GM18873 (cell line): ENCODE results near the gene WASL.
"Not testable (repeated sequence)": the region's sequence is repeated elsewhere in the genome, so short reads cannot be mapped to it uniquely, and the experiment has no call there.

Source experiments
- ATAC-seq: cut with Tn5 transposase; IDR thresholded peaks from one replicate; pipeline ENCODE4 v1.9.1; 2021; ENCODE audit warnings: mild to moderate bottlenecking, moderate library complexity, moderate number of reproducible peaks; ENCODE audit not compliant: unreplicated experiment, low FRiP score

Gene WASL

DNA sequence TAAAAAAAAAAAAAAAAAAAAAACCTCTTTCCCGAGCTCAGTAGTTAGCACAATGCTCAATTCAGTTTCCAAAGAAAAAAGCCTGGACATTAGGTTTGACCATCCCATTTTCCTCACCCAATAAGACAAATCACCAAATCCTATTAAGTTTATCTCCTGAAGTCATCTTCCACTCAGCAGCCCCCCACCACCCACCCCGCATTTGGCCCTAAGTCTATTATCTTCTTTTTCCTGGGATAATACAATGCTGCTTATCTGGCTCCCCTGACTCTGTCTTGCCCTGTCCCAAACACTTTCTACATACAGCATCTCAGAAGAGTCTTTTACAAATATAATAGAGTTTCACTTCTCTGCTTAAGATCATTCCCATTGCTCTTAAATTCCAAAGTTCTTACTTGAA, 110.9 kb downstream of the WASL start:
- ATAC-seq: no peak

DNA sequence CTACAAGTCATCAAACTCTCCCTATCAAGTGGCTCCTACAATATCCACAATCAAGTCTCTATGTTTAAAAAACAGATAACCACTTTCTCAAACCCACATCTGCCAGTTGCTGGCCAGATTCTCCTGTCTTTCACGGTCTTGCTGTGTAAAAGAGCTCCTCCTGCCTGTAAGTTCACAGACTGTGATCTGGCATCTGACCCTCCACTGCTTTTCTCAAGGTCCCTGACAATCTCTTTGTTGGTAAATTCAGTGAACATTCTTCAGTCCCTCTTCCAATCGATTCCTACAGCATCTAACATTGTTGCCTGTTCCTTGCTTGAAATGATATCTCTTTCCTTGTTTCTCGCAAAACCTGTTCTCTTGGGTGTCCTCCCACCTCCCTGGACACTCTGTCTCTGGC, 111.6 kb downstream of the WASL start:
- no peak for ATAC-seq

DNA sequence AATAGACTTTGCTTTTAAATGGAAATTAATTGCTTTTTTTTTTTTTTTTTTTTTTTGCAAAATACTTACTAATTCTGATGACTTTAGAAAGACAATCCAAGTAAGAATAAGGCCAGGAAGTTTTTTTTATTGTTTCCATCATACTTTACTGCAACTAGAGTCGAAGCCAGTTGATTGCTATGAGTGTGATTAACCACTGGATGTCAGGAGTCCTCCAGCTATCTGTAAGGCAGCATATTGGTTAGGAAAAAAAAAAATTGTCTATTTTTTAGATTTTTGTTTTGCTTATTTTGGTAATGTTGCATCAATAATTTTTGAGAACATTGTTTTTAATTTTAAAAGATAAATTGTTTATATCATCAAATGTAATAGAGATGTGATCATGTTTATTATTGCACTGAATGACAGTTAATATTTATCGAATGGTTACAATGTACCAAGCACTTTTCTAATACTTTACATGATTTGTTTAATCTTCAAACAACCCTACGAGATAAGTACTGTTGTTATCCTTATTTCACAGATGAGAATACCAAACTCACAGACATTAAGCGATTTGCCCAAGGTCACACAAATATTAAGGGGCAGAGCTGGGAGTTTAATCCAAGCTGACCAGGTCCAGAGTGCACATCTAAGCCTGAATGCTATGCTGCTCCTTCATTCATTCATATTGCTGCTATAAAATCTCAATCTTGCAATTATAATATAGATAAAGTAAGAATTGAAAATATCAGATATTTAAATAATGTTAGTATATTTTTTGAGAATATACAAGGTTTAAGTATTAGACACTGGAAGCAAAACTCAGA, 113.0 kb downstream of the WASL start:
- ATAC-seq: no peak

- ATAC-seq: not testable (repeated sequence)
These were observed 114.7 kb downstream of the WASL start for GRCh38 chr7:123634011-123634573.

DNA sequence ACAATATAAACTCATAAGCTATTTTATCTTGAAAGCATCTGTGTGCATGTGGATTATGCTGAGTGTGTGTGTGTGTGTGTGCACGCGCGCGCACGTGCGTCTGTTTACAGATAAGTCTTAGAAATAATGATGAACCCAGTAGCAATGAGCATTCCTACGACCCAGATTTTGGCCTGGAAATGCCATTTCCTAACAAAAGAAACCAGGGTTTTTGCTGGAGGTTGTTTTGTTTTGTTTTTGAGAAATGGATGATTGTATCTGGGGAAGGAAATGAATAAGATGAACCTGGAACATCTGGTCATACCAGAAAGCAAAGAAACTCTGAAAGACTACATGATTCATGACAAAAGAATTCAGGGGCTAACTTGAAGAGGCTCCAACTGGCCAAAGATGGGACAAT, 115.2 kb downstream of the WASL start:
- ATAC-seq: no peak

- no peak for ATAC-seq
These were observed 116.0 kb downstream of the WASL start for GRCh38 chr7:123632808-123633207.
